SK-N-SH treated with all-trans-retinoic acid at 6 μM for 48 hours (cell line): ENCODE results near the gene ZSWIM5.

Source experiments
- CSDC2 ChIP-seq: fragments of 250-450 bp; sonication (Bioruptor Pico); IDR thresholded peaks from 2 replicates; pipeline ENCODE4 v1.5.0; 2020; ENCODE audit warnings: mild to moderate bottlenecking, moderate library complexity
- PPARA ChIP-seq: fragments of 250-450 bp; sonication (Bioruptor Pico); IDR thresholded peaks from 2 replicates; pipeline ENCODE4 v1.5.0; 2020; ENCODE audit warnings: mild to moderate bottlenecking, borderline replicate concordance
- RARB ChIP-seq: fragments of 250-450 bp; sonication (Bioruptor Pico); IDR thresholded peaks from 2 replicates; pipeline ENCODE4 v1.8.0; 2021; ENCODE audit warnings: mild to moderate bottlenecking, moderate library complexity
- SNAI2 ChIP-seq: fragments of 250-450 bp; sonication (Bioruptor Pico); IDR thresholded peaks from 2 replicates; pipeline ENCODE4 v1.5.0; 2020; ENCODE audit warnings: mild to moderate bottlenecking, moderate library complexity
- TCF4 ChIP-seq: fragments of 250-450 bp; sonication (Bioruptor Pico); IDR thresholded peaks from 2 replicates; pipeline ENCODE4 v1.8.0; 2021; ENCODE audit warnings: mild to moderate bottlenecking, moderate library complexity, borderline replicate concordance
- ZFP3 ChIP-seq: fragments of 250-450 bp; sonication (Bioruptor Pico); IDR thresholded peaks from 2 replicates; pipeline ENCODE4 v1.5.0; 2020; ENCODE audit warnings: mild to moderate bottlenecking, moderate library complexity
- ZFP30 ChIP-seq: fragments of 450-650 bp; formaldehyde crosslinking; IDR thresholded peaks from 2 replicates; pipeline ENCODE4 v1.5.0; 2022; ENCODE audit warnings: mild to moderate bottlenecking, moderate library complexity
- ZNF565 ChIP-seq: fragments of 450-650 bp; formaldehyde crosslinking; conservative IDR thresholded peaks from 2 replicates; pipeline ENCODE4 v1.5.0; 2020; ENCODE audit warnings: low read depth, mild to moderate bottlenecking, moderate library complexity
- ZNF70 ChIP-seq: fragments of 450-650 bp; formaldehyde crosslinking; IDR thresholded peaks from 2 replicates; pipeline ENCODE4 v1.5.0; 2020; ENCODE audit warnings: mild to moderate bottlenecking, moderate library complexity
- TF ChIP-seq, protein P1 (sequence below): fragments of 250-450 bp; sonication (Bioruptor Pico); IDR thresholded peaks from 2 replicates; pipeline ENCODE4 v1.8.0; 2021; ENCODE audit warnings: low read depth, mild to moderate bottlenecking, moderate library complexity, borderline replicate concordance
- TF ChIP-seq, protein P2 (sequence below): fragments of 250-450 bp; sonication (Bioruptor Pico); IDR thresholded peaks from 2 replicates; pipeline ENCODE4 v1.5.0; 2020; ENCODE audit warnings: mild to moderate bottlenecking, moderate library complexity
- TF ChIP-seq, protein P3 (sequence below): fragments of 250-450 bp; sonication (Bioruptor Pico); IDR thresholded peaks from 2 replicates; pipeline ENCODE4 v1.5.1; 2020; ENCODE audit warnings: low read depth, mild to moderate bottlenecking, moderate library complexity
- TF ChIP-seq, protein P4 (sequence below): fragments of 250-450 bp; sonication (Bioruptor Pico); IDR thresholded peaks from 2 replicates; pipeline ENCODE4 v1.8.0; 2020; ENCODE audit warnings: mild to moderate bottlenecking, moderate library complexity, borderline replicate concordance

DNA sequence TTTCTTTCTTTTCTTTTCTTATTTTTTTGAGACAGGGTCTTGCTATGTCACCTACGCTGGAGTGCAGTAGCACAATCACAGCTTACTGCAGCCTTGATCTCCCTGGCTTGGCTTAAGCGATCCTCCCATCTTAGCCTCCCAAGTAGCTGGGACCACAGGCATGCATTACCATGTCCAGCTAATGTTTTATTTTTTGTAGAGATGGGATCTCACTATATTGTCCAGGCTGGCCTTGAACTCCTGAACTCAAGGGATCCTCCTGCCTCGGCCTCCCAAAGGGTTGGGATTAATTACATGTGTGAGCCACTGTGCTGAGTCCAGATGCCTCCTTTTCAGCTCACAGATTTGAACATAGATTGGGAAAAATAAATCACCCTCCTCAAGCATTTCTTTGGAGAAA is 98.6 kb downstream of the ZSWIM5 start:
- TF ChIP-seq, protein P1, sequence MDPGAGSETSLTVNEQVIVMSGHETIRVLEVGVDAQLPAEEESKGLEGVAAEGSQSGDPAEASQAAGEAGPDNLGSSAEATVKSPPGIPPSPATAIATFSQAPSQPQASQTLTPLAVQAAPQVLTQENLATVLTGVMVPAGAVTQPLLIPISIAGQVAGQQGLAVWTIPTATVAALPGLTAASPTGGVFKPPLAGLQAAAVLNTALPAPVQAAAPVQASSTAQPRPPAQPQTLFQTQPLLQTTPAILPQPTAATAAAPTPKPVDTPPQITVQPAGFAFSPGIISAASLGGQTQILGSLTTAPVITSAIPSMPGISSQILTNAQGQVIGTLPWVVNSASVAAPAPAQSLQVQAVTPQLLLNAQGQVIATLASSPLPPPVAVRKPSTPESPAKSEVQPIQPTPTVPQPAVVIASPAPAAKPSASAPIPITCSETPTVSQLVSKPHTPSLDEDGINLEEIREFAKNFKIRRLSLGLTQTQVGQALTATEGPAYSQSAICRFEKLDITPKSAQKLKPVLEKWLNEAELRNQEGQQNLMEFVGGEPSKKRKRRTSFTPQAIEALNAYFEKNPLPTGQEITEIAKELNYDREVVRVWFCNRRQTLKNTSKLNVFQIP (CRISPR knock-in tag) = no peak
- TF ChIP-seq SNAI2 (CRISPR knock-in tag) (no peak), PPARA (CRISPR knock-in tag) (no peak), ZNF565 (CRISPR knock-in tag) (no peak), ZFP30 (CRISPR knock-in tag) (no peak), ZFP3 (CRISPR knock-in tag) (no peak), ZNF70 (CRISPR knock-in tag) (no peak), TCF4 (CRISPR knock-in tag) (no peak), RARB (CRISPR knock-in tag) (no peak), CSDC2 (no peak)
- TF ChIP-seq, protein P2, sequence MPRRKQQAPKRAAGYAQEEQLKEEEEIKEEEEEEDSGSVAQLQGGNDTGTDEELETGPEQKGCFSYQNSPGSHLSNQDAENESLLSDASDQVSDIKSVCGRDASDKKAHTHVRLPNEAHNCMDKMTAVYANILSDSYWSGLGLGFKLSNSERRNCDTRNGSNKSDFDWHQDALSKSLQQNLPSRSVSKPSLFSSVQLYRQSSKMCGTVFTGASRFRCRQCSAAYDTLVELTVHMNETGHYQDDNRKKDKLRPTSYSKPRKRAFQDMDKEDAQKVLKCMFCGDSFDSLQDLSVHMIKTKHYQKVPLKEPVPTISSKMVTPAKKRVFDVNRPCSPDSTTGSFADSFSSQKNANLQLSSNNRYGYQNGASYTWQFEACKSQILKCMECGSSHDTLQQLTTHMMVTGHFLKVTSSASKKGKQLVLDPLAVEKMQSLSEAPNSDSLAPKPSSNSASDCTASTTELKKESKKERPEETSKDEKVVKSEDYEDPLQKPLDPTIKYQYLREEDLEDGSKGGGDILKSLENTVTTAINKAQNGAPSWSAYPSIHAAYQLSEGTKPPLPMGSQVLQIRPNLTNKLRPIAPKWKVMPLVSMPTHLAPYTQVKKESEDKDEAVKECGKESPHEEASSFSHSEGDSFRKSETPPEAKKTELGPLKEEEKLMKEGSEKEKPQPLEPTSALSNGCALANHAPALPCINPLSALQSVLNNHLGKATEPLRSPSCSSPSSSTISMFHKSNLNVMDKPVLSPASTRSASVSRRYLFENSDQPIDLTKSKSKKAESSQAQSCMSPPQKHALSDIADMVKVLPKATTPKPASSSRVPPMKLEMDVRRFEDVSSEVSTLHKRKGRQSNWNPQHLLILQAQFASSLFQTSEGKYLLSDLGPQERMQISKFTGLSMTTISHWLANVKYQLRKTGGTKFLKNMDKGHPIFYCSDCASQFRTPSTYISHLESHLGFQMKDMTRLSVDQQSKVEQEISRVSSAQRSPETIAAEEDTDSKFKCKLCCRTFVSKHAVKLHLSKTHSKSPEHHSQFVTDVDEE (CRISPR knock-in tag) = no peak
- TF ChIP-seq, protein P3, sequence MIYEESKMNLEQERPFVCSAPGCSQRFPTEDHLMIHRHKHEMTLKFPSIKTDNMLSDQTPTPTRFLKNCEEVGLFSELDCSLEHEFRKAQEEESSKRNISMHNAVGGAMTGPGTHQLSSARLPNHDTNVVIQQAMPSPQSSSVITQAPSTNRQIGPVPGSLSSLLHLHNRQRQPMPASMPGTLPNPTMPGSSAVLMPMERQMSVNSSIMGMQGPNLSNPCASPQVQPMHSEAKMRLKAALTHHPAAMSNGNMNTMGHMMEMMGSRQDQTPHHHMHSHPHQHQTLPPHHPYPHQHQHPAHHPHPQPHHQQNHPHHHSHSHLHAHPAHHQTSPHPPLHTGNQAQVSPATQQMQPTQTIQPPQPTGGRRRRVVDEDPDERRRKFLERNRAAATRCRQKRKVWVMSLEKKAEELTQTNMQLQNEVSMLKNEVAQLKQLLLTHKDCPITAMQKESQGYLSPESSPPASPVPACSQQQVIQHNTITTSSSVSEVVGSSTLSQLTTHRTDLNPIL (CRISPR knock-in tag) = no peak
- TF ChIP-seq, protein P4, sequence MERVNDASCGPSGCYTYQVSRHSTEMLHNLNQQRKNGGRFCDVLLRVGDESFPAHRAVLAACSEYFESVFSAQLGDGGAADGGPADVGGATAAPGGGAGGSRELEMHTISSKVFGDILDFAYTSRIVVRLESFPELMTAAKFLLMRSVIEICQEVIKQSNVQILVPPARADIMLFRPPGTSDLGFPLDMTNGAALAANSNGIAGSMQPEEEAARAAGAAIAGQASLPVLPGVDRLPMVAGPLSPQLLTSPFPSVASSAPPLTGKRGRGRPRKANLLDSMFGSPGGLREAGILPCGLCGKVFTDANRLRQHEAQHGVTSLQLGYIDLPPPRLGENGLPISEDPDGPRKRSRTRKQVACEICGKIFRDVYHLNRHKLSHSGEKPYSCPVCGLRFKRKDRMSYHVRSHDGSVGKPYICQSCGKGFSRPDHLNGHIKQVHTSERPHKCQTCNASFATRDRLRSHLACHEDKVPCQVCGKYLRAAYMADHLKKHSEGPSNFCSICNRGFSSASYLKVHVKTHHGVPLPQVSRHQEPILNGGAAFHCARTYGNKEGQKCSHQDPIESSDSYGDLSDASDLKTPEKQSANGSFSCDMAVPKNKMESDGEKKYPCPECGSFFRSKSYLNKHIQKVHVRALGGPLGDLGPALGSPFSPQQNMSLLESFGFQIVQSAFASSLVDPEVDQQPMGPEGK (CRISPR knock-in tag) = no peak
